Stimulated activated CD8-positive, alpha-beta memory T cell treated with anti-CD3 and anti-CD28 coated beads, Interleukin-12 subunit alpha, Interleukin-12 subunit beta, amount 100 ng/mL, for 24 hours (primary cell): ENCODE measurements around the gene P2RY14.
"Not testable (repeated sequence)": the region's sequence is repeated elsewhere in the genome, so short reads cannot be mapped to it uniquely, and the experiment has no call there.

Source experiments
- DNase-seq: peaks from one replicate; pipeline ENCODE4 v3.0.0-alpha.2; 2020; ENCODE audit errors: extremely low read depth

The P2RY14 gene

DNA sequence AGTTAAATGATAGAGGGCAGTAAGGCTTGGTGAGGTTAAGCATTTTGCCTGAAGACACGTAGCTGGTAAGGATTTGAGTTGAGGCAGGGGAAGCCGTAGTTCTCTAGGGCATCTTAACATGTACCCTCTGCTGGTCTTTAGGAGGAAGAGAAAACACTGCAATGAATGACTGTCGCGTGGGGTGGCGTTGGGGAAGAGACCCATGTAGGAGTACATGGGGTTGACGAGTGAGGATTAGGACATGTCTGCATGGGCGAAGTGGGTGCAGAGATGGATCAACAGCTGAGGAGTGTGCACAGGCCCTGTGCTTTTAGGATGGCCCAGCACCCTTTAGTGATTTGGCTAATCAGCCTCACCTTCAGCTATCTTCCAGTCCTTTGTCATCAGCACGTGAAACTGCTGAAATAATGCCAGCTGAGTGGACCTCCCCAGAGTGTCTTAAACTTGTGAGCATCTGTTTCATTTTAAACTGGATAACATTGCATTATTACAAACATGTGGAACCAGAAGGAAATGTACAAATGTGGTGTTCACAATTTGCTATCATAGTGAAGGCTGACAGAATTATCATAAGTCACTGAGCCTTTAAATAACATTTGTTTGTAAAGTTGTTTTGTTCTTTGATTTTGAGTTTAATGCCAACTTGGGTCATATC lies 15.3 kb downstream of the P2RY14 start:
- no peak for DNase-seq

DNA sequence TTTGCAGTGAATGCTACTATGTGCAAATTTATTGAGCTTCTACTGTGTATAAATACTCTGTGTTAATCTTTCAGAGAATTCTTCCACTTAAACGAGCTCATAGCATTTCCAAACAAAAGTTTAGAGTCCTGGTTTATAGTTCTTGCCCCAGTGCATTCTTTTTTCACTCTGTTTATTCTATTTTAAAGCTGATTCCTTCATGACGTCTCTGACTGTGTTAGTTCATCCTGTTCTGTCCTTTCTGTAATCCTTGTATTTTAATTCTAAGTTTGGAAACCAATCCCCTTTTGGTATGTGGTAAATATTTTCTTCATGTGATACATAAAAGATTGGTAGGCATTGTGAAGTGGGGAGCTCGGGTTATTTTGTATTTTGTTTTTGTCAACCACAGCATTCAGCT lies 18.7 kb downstream of the P2RY14 start:
- DNase-seq = no peak

DNA sequence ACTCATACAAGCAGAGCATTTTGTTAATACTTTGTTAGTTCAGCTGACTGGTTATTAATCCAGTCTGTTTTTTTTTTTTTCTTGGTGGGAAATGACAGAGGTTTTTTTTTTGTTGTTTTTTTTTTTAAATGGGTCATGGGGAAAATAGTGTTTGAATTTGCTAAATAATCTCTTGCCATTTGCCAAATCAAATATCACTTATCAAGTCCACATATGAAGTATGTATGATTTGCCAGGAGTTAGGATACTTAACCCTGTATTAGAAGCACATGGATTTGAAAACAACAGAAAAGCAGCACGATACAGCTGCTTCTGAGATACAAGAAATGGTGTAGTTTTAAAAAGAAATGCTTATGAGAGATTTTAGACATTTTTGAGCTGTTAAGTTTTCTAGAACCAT lies 21.6 kb downstream of the P2RY14 start:
- no peak for DNase-seq

DNA sequence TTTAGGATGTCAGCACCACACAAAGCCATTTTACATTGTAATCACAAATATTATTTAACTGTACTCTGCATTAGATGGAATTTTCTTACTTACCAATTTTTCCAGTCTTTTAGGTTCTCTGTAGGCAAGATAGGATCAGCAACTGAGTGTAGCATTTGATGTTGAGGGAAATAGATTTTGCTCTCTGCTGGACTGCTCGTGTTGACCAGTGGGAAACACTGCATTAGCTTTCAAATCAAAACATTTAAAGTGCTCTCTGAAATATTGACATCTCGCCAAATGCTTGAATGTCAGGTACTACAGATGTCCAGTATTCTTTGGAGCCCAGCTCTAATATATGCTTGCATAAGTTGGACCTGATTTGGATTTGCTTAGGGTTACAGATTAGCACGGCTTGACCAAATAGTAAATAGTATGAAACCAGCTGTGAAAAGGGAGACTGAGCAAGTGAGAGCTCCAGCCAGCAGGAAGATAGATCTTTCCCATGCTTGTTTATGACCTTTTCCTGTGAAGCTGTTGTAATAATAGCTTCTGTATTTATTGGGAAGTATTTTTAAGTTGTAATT lies 29.5 kb downstream of the P2RY14 start:
- no peak for DNase-seq

DNA sequence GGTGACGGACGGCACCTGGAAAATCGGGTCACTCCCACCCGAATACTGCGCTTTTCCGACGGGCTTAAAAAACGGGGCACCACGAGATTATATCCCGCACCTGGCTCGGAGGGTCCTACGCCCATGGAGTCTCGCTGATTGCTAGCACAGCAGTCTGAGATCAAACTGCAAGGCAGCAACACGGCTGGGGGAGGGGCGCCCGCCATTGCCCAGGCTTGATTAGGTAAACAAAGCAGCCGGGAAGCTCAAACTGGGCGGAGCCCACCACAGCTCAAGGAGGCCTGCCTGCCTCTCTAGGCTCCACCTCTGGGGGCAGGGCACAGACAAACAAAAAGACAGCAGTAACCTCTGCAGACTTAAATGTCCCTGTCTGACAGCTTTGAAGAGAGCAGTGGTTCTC lies 36.3 kb downstream of the P2RY14 start:
- not testable (repeated sequence) for DNase-seq

- no peak for DNase-seq
Measured at GRCh38 chr3:151236736-151237135, 41.6 kb downstream of the P2RY14 start.

DNA sequence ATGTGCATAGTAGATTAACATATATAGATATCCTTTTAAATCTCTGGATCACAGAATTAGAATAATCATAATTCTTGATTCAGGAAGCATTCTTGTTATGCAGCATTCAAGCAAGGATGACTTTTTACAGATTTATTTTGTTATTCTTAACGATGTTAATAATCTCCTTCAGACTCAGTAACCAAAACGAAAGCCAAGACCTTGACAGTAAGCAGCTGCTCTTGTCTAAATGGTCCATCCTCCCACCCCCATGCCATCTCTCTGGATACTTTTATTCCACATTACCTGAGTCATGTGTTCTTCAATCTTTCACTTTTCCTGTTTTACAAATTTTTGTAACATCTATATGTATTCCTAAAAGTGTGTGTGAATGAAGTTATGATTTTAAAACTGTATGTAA lies 42.0 kb downstream of the P2RY14 start:
- DNase-seq = no peak

- no peak for DNase-seq
Measured at GRCh38 chr3:151234825-151235224, 43.5 kb downstream of the P2RY14 start.

GRCh38 chr3:151232991-151233390 lies 45.4 kb downstream of the P2RY14 start:
- DNase-seq = no peak

DNA sequence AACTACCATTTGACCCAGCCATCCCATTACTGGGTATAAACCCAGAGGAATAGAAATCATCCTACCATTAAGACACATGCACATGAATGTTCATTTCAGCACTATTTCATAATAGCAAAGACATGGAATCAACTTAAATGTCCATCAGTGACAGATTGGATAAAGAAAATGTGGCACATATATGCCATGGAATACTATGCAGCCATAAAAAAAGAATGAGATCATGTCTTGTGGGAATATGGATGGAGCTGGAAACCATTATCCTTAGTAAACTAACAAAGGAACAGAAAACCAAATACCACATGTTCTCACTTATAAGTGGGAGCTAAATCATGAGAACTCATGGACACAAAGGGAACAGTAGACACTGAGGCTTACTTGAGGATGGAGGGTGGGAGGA lies 45.9 kb downstream of the P2RY14 start:
- DNase-seq = not testable (repeated sequence)

- DNase-seq = no peak
Measured at GRCh38 chr3:151230646-151231045, 47.7 kb downstream of the P2RY14 start.

DNA sequence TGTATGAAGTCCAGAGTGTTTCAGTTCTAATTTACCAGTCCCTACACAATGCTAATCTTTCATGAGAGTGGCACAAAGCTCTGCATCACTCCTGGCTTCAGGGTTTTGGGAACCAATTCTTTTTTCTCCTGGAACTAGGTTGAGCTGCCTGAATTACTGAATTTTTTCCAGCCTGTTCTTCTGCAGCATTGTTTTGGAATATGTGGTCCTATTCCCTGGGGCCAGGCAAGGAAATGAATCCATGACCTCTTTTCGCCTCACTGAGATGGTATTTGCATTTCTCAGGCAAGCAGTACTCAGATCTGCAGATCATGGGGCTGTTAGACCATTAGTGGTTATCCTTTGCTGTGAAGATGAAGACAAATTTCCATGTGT lies 49.7 kb downstream of the P2RY14 start:
- no peak for DNase-seq

DNA sequence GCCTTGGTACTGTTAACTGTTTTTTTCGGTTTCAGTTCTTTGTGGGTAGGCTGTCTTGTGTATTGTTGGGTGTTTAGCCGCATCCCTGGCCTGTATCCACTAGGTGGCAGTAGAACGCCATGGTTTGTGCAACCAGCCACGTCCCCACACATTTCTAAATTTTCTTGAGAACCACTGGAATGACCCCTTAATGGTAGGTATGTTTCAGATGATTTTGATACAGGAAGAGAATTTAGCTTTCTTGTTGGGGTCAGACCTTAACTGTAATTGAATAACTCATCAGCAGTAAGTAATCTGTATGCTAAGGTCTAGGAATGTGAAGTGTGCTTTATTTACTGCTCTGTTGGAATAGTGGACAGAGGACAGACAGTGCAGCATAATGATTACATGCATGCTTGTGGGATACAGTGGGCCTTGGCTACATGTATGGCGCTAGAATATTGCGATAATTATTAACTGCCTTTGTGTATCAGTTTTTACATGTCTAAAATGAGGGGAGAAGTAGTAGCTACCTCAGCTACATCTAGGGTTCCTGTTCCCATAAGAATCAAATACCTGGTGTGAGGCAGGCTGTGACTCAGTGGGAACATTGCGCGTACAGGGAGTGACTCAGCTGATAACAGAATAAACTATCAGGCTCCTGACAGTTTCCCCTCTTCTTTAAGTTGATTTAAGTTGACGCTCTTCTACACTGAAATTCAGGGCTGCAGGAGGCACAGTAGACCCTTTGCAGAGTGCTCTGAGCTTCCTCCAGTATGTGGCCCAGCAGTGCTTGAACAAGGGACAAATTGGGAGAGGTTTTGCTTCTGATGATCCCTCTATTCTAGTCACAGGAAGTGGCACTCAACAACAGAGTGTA lies 50.3 kb downstream of the P2RY14 start:
- DNase-seq = peak; percentile 51

DNA sequence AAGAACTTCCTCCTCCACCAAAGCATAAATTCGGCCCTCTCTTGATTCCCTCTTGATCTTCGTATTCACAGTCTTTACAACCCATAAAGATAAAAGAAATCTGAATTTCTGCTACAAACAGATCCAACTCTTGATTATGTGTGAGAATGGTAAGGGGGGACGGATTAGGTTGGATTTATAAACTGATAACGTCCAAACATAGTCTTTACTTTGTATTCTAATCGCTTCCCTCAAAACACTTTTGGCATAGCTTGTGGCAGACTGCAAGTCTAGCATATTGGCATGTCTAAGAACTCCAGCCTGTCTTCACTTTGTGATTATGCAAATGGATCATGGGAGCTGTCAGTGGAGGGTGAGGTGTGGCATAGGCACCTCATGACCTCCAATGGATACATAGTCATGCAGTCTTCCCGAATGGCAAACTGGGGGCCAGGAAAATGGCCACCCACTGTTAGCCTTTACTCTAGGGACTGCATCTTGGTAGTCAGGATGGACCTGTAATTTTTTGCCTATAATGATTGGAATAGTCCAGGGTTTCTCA lies 51.0 kb downstream of the P2RY14 start:
- DNase-seq = no peak

- DNase-seq = no peak
Measured at GRCh38 chr3:151226825-151227224, 51.5 kb downstream of the P2RY14 start.

- DNase-seq = no peak
Measured at GRCh38 chr3:151226088-151226563, 52.2 kb downstream of the P2RY14 start.

DNA sequence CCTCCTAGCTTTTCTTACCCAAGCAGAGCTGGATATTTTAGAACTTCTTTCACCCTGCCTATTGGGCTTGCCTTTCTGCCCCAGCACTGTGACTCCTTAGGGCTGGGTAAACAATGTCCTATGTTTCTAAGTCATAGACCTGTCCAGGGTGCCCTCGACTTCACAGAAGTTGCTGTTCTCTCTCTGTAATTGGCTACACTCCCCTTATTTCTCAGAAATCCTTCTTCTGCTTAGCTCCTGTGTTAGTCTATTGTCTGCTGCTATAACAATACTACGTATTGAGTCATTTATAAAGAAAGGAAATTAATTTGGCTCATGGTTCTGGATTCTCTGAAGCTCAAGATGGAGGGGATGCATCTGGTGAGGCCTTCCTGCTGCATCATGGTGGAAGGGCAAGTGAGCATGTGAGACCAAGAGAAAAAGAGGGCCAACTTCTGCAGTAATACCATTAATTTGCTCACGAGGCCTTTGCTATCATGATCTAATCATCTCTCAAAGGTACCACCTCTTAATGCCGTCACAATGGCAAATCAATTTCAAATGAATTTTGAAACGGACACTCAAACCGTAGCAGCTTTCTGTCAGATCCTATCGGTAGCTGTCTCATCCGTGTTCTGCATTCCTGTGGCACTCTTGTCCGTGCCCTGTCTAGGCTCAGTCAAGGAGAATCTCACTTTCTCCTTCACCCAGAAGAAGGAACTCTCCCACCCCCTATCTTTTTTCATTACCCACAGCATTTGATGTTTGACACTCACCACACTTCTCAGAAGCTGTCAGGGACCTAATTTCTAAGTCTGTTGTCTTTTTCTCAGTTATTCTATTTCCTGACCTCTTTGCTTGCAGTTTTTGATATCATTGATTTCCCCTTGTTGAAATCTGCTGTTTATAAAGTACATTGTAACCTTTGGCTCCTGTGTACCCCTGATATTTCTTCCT lies 53.0 kb downstream of the P2RY14 start:
- DNase-seq = no peak

DNA sequence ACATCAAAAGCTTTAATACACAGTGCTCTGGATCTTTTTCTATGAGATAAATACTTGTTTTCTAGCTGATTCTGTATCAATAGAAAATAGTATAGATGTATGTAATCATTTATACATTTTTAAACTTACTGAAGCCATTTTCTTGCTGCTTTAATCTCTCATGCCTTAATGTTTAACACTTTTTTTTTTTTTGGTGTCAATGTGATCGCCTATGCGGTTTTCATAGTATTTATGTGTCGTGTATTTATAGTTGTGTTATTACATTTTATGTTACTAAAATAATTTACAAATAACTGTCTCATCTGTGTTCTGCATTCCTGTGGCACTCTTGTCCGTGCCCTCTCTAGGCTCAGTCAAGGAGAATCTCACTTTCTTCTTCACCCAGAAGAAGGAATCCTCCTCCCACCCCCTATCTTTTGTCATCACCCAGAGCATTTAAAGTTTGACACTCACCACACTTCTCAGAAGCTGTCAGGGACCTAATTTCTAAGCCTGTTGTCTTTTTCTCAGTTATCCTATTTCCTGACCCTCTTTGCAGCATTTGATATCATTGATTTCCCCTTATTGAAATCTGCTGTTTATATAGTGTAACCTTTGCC lies 54.0 kb downstream of the P2RY14 start:
- DNase-seq = no peak

DNA sequence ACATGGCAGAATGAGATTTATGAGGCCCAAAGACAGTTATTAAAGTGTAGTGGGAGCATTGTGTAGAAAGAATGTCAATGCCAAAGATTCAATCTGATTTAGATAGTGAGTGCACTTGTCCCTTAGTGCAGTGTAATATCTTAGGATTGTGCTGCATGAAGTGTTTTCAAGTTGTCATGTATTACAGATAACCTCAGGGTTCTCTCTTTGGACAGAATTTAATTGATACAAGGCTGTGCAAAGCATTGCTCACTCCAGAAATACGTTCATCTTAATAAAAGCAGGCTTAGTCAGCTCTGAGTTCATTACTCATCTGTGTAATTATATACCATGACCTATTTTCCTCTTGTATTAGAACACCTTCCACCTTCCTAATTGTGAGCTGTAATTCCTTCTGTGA lies 59.3 kb downstream of the P2RY14 start:
- no peak for DNase-seq

GRCh38 chr3:151218136-151218535 lies 60.2 kb downstream of the P2RY14 start:
- DNase-seq = no peak
